ENCODE measurements around the gene FBXO36. TPM values are rescaled to one million over a fixed set of nuclear protein-coding genes. Genes with fewer than 3 reads are reported as not detected.

The FBXO36 gene
- total and polyA plus RNA-seq, 2 of the 8 experiments (the other 6 are each of a cell fraction or from before 2014, with no cell fraction given): 3.4 TPM

GRCh38 chr2:230053753-230054478 is 131.6 kb downstream of the FBXO36 start:
- ChIA-PET POLR2A (ENCODE audit: partially characterized antibody) (interaction anchor here (0.7 kb wide), 1 partner anchor 17 kb away, joined by 3 read pairs; no protein-coding TSS in a partner anchor), CTCF (ENCODE audit: partially characterized antibody) (interaction anchor here (1.3 to 2.3 kb wide), 2 partner anchors 10 to 13 kb away, joined by 4 to 8 read pairs; no protein-coding TSS in a partner anchor)
- Histone ChIP-seq H3K9ac (replicated peaks in 1 of 4; ENCODE audit: extremely low read depth in 1 of 4, low read depth in 3 of 4, low read length in 3 of 4) (no peak overlapping the region), H2BK5ac (ENCODE audit: low read depth, low read length) (no peak overlapping the region), H3K23ac (ENCODE audit: insufficient read length) (no peak overlapping the region), H3K79me2 (ENCODE audit: control insufficient read depth in 1 of 2, insufficient read depth in 2 of 2, low read length in 2 of 2) (no peaks in the 10 kb centered on the region), H3K4me2 (ENCODE audit: insufficient read depth in 1 of 2, low read depth in 2 of 2, low read length in 2 of 2) (no peak overlapping the region), H3K23me2 (ENCODE audit: low read depth, low read length) (no peaks in the 10 kb centered on the region), H3K79me1 (ENCODE audit: low read depth, low read length) (no peaks in the 10 kb centered on the region), H3K27ac (ENCODE audit: low read depth, low read length) (no peak overlapping the region), H3K36me3 (ENCODE audit: control insufficient read depth in 2 of 4, insufficient read depth in 4 of 4, low read length in 3 of 4) (no peaks in the 10 kb centered on the region), H2BK15ac (ENCODE audit: low read length) (no peak overlapping the region), H3K18ac (ENCODE audit: extremely low read depth, low read length) (no peak overlapping the region), H3K27me3 (replicated peaks in 1 of 4; ENCODE audit: control insufficient read depth in 3 of 4, extremely low read depth in 1 of 4, insufficient read depth in 3 of 4, low read length in 3 of 4) (no peaks in the 10 kb centered on the region), H2BK20ac (ENCODE audit: low read length) (no peak overlapping the region), H4K20me1 (replicated peaks in 1 of 2; ENCODE audit: control insufficient read depth in 1 of 2, insufficient read depth in 2 of 2, low read length in 2 of 2) (no peaks in the 10 kb centered on the region), H3K56ac (replicated peaks; ENCODE audit: insufficient read length, low read depth, low read length) (no peak overlapping the region), H2BK120ac (replicated peaks; ENCODE audit: low read depth, low read length) (no peak overlapping the region), H3K4me3 (ENCODE audit: extremely low read depth in 1 of 4, insufficient read depth in 2 of 4, low read depth in 3 of 4, low read length in 4 of 4) (no peak overlapping the region), H4K5ac (ENCODE audit: insufficient read length, low read depth, low read length) (no peak overlapping the region), H2AFZ (ENCODE audit: low read length) (no peak overlapping the region), H2AK5ac (ENCODE audit: low read depth, low read length) (no peak overlapping the region), H3K4ac (replicated peaks; ENCODE audit: insufficient read length, low read depth, low read length) (no peak overlapping the region), H3K9me3 (ENCODE audit: insufficient read depth in 2 of 2, low read depth in 1 of 2, low read length in 1 of 2) (no peaks in the 10 kb centered on the region), H4K91ac (replicated peaks; ENCODE audit: insufficient read length, low read length) (no peak overlapping the region), H3K14ac (ENCODE audit: insufficient read length) (no peak overlapping the region), H3K4me1 (replicated peaks in 1 of 4; ENCODE audit: control insufficient read depth in 3 of 4, insufficient read depth in 4 of 4, low read length in 3 of 4) (no peaks in the 10 kb centered on the region), H4K8ac (ENCODE audit: extremely low read depth, insufficient read depth, low read length) (no peak overlapping the region), H2BK12ac (ENCODE audit: low read depth, low read length) (no peak overlapping the region)
- no peak for TF ChIP-seq MAFK (IDR thresholded peaks at IDR 0.05; ENCODE audit: low read depth, low read length)
- no peak for TF ChIP-seq CEBPB (IDR thresholded peaks at IDR 0.05; ENCODE audit: low read depth, low read length)
- no peak for TF ChIP-seq NANOG (IDR thresholded peaks at IDR 0.05; ENCODE audit: insufficient read depth, low read depth, low read length, poor library complexity, severe bottlenecking)
- TF ChIP-seq ATF2 (IDR thresholded peaks at IDR 0.05; ENCODE audit: low read length): no peak
- TF ChIP-seq ATF3 (IDR thresholded peaks at IDR 0.05; ENCODE audit: insufficient read depth, low read depth, low read length): no peak
- TF ChIP-seq TCF12 (IDR thresholded peaks at IDR 0.05; ENCODE audit: low read depth, low read length): no peak
- 100% methylated on average over 2 of the region's 2 CpGs; no CpG with 5 or more reads in 1 of the 2 experiments for WGBS, 2 experiments (ENCODE audit: extremely low coverage in 1 of 2, insufficient coverage in 1 of 2, insufficient read length in 1 of 2, insufficient replicate concordance in 2 of 2, low coverage in 1 of 2, low lambda C conversion rate in 2 of 2, missing lambda C conversion rate in 1 of 2)
- FAIRE-seq (no peak), DNase-seq (ENCODE audit: low read depth in 1 of 2, low spot score in 2 of 2) (peak in 1 of 2 experiments; percentile 14)
